ENCODE data around the gene DOP1B.

The DOP1B gene

GRCh38 chr21:36202726-36203602 lies 46.3 kb downstream of the DOP1B start:
- DNase-seq = no peak

GRCh38 chr21:36203603-36203889 lies 46.9 kb downstream of the DOP1B start:
- no peak for DNase-seq

GRCh38 chr21:36204980-36205379 lies 48.4 kb downstream of the DOP1B start:
- DNase-seq = no peak

GRCh38 chr21:36205962-36206361 lies 49.3 kb downstream of the DOP1B start:
- DNase-seq = no peak
